Transverse colon (tissue), 3 donors: ENCODE data around the gene SELENOO.

ENCODE experiments used
- CTCF ChIP-seq, 5 experiments: fragments of 200-600 bp in 3 of 5; fragments of 450-650 bp in 2 of 5; sonication (generic) in 3 of 5; IDR thresholded peaks; 1 replicate in 2 of 5; 2 replicates in 3 of 5; pipeline ENCODE4 v1.5.1; 2016 to 2017; ENCODE audit warnings: antibody characterized with exemption in 5 of 5, inconsistent platforms in 3 of 5, mild to moderate bottlenecking in 2 of 5, moderate library complexity in 1 of 5
- POLR2A ChIP-seq: fragments of 450-650 bp; IDR thresholded peaks from one replicate; pipeline ENCODE4 v1.6.1; 2016; ENCODE audit warnings: antibody characterized with exemption, mild to moderate bottlenecking, moderate library complexity

- no peak for TF ChIP-seq CTCF (IDR thresholded peaks at IDR 0.05)
- TF ChIP-seq POLR2A = no peak
Measured at GRCh38 chr22:50198624-50199017, 2.2 kb upstream of the SELENOO start.
